MM.1S (cell line): Measurements from ENCODE around the gene PROM2.
"Not testable (repeated sequence)": the region's sequence is repeated elsewhere in the genome, so short reads cannot be mapped to it uniquely, and the experiment has no call there.

Experiments used
- DNase-seq: peaks from one replicate; pipeline ENCODE4 v3.0.0-alpha.2; 2015
- H2AFZ ChIP-seq: fragments of 300-600 bp; sonication (generic); 2 replicates; pipeline ENCODE4 v1.6.0; 2016; ENCODE audit warnings: antibody characterized with exemption, low read length
- H3F3A ChIP-seq: fragments of 300-600 bp; sonication (generic); 2 replicates; pipeline ENCODE4 v1.6.1; 2016; ENCODE audit warnings: mild to moderate bottlenecking, antibody characterized with exemption, low read length, moderate library complexity, mixed read lengths; ENCODE audit not compliant: insufficient read depth
- H3K27ac ChIP-seq: fragments of 300-600 bp; sonication (generic); 2 replicates; pipeline ENCODE4 v1.5.1; 2016; ENCODE audit warnings: mild to moderate bottlenecking, low read length
- H3K27me3 ChIP-seq: fragments of 300-600 bp; sonication (generic); replicated peaks from 2 replicates; pipeline ENCODE4 v1.6.0; 2016; ENCODE audit warnings: low read length; ENCODE audit not compliant: insufficient read depth
- H3K36me3 ChIP-seq: fragments of 300-600 bp; sonication (generic); replicated peaks from 2 replicates; pipeline ENCODE4 v1.6.1; 2016; ENCODE audit warnings: mild to moderate bottlenecking, low read length, mixed read lengths; ENCODE audit not compliant: insufficient read depth
- H3K4me1 ChIP-seq: fragments of 300-600 bp; sonication (generic); 2 replicates; pipeline ENCODE4 v1.6.1; 2016; ENCODE audit warnings: low read length, mixed read lengths
- H3K4me2 ChIP-seq: fragments of 300-600 bp; sonication (generic); 2 replicates; pipeline ENCODE4 v1.6.0; 2016; ENCODE audit warnings: low read depth, low read length
- H3K4me3 ChIP-seq: fragments of 300-600 bp; sonication (generic); 2 replicates; pipeline ENCODE4 v1.5.1; 2016; ENCODE audit warnings: low read length, mixed read lengths
- H3K79me2 ChIP-seq: fragments of 300-600 bp; sonication (generic); 2 replicates; pipeline ENCODE4 v1.6.1; 2016; ENCODE audit warnings: mixed run types, low read length, mixed read lengths
- H3K9ac ChIP-seq: fragments of 300-600 bp; sonication (generic); 2 replicates; pipeline ENCODE4 v1.6.1; 2016; ENCODE audit warnings: low read length, mixed read lengths
- H3K9me2 ChIP-seq: fragments of 300-600 bp; sonication (generic); replicated peaks from 2 replicates; pipeline ENCODE4 v1.6.1; 2016; ENCODE audit warnings: mild to moderate bottlenecking, low read length, mixed read lengths; ENCODE audit not compliant: insufficient read depth
- H3K9me3 ChIP-seq: fragments of 300-600 bp; sonication (generic); replicated peaks from 2 replicates; pipeline ENCODE4 v1.6.1; 2016; ENCODE audit warnings: mild to moderate bottlenecking, low read length, mixed read lengths; ENCODE audit not compliant: insufficient read depth
- H4K20me1 ChIP-seq: fragments of 300-600 bp; sonication (generic); 2 replicates; pipeline ENCODE4 v1.6.1; 2016; ENCODE audit warnings: mild to moderate bottlenecking, low read length, moderate library complexity, mixed read lengths; ENCODE audit not compliant: insufficient read depth
- EZH2 ChIP-seq: fragments of 300-600 bp; sonication (generic); optimal IDR thresholded peaks from 2 replicates; pipeline ENCODE3; 2017; ENCODE audit warnings: low read depth, mild to moderate bottlenecking, antibody characterized with exemption, low read length, mixed read lengths
- EZH2phosphoT487 ChIP-seq: fragments of 300-600 bp; sonication (generic); IDR thresholded peaks from 2 replicates; pipeline ENCODE4 v1.6.1; 2018; ENCODE audit warnings: antibody characterized with exemption, low read length
- TF ChIP-seq, protein P1 (sequence below): fragments of 300-600 bp; sonication (generic); IDR thresholded peaks from 2 replicates; pipeline ENCODE4 v1.5.1; 2016; ENCODE audit warnings: antibody characterized with exemption, low read length, mixed read lengths

The PROM2 gene

GRCh38 chr2:95269036-95269680 lies 5.1 kb upstream of the PROM2 start:
- H4K20me1 ChIP-seq: no peaks in the 10 kb centered on the region
- H3K9ac ChIP-seq: no peak overlapping the region
- no peak overlapping the region for H3K4me3 ChIP-seq
- H3K4me1 ChIP-seq: no peaks in the 10 kb centered on the region
- no peak overlapping the region for H3K27ac ChIP-seq
- H3K79me2 ChIP-seq: no peaks in the 10 kb centered on the region
- H3K4me2 ChIP-seq: no peak overlapping the region
- no peak for DNase-seq
- no peak overlapping the region for H2AFZ ChIP-seq
- H3F3A ChIP-seq: no peaks in the 10 kb centered on the region
- H3K27me3 ChIP-seq: no peaks in the 10 kb centered on the region
- no peaks in the 10 kb centered on the region for H3K36me3 ChIP-seq
- H3K9me2 ChIP-seq: no peaks in the 10 kb centered on the region
- TF ChIP-seq EZH2phosphoT487: no peak
- TF ChIP-seq, protein P1, sequence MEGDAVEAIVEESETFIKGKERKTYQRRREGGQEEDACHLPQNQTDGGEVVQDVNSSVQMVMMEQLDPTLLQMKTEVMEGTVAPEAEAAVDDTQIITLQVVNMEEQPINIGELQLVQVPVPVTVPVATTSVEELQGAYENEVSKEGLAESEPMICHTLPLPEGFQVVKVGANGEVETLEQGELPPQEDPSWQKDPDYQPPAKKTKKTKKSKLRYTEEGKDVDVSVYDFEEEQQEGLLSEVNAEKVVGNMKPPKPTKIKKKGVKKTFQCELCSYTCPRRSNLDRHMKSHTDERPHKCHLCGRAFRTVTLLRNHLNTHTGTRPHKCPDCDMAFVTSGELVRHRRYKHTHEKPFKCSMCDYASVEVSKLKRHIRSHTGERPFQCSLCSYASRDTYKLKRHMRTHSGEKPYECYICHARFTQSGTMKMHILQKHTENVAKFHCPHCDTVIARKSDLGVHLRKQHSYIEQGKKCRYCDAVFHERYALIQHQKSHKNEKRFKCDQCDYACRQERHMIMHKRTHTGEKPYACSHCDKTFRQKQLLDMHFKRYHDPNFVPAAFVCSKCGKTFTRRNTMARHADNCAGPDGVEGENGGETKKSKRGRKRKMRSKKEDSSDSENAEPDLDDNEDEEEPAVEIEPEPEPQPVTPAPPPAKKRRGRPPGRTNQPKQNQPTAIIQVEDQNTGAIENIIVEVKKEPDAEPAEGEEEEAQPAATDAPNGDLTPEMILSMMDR: no peak
- TF ChIP-seq EZH2: no peak
- no peaks in the 10 kb centered on the region for H3K9me3 ChIP-seq

DNA sequence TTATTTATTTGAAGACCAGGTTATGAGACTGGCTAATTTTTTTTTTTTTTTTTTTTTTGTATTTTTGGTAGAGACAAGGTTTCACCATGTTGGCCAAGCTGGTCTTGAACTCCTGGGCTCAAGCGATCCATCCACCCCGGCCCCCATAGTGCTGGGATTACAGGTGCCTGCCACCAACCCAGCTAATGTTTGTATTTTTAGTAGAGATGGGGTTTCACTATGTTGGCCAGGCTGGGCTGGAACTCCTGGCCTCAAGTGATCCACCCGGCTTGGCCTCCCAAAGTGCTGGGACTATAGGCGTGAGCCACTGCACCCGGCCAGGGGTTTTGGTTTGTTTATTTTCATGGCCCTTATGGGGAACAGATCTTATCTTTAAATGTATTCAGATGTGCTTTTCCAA lies 4.5 kb upstream of the PROM2 start:
- not testable (repeated sequence) for H2AFZ ChIP-seq, H3K36me3 ChIP-seq, H3K4me1 ChIP-seq, H3K9me3 ChIP-seq, H3K4me2 ChIP-seq, H3K9me2 ChIP-seq, H3K9ac ChIP-seq, H4K20me1 ChIP-seq, H3F3A ChIP-seq, H3K4me3 ChIP-seq, H3K27me3 ChIP-seq, H3K27ac ChIP-seq, H3K79me2 ChIP-seq, DNase-seq

DNA sequence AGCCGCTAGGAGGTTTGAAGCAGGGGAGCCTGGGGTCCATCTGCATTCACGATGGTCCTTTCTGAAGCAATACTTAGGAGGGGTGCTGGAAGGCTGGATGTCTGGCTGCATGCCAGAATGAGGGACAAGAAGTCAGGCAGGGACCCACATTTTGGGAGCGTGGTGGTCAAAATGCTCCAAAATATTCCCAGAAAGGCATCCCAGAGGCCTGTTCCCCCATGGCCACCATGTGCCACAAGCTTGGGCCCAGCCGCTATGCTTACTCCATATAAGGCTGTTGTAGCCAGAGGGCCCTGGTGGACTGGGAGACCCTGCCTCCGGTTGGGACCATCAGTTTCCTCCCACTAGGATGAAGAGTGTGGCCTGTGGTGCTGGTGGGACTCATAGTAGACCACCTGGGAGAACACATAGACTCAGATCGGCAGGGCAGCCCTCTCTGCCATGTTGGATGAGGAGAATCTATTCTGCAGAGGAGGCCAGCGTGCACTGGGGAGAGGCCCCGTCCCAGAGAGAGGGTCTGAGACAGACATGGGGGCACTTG lies 3.6 kb upstream of the PROM2 start:
- DNase-seq: no peak
- H3K4me1 ChIP-seq: no peaks in the 10 kb centered on the region

More for the DNA sequence above, 3.6 kb upstream of the PROM2 start:
- H3K79me2 ChIP-seq: no peaks in the 10 kb centered on the region
- H3K4me2 ChIP-seq: no peak overlapping the region
- H2AFZ ChIP-seq: no peak overlapping the region
- H3K4me3 ChIP-seq: no peak overlapping the region
- H3K9me2 ChIP-seq: no peaks in the 10 kb centered on the region
- no peaks in the 10 kb centered on the region for H3K36me3 ChIP-seq
- no peaks in the 10 kb centered on the region for H3F3A ChIP-seq
- H3K27me3 ChIP-seq: no peaks in the 10 kb centered on the region
- TF ChIP-seq, protein P1: no peak
- TF ChIP-seq EZH2: no peak
- TF ChIP-seq EZH2phosphoT487: no peak
- H3K9ac ChIP-seq: no peak overlapping the region
- no peak overlapping the region for H3K27ac ChIP-seq
- H3K9me3 ChIP-seq: no peaks in the 10 kb centered on the region
- H4K20me1 ChIP-seq: no peaks in the 10 kb centered on the region
